DND-41 (cell line): ENCODE results near the gene PGBD4.

Source experiments
- ATAC-seq: fragments of 200-7000 bp; cut with Tn5 transposase; 3 replicates; pipeline ENCODE4 v1.9.1; 2021; ENCODE audit warnings: low read depth; ENCODE audit not compliant: insufficient read depth
- DNase-seq: peaks from one replicate; pipeline ENCODE4 v3.0.0-alpha.2; 2020
- H2AFZ ChIP-seq: 2 replicates; pipeline ENCODE4 v1.6.0; 2012; ENCODE audit warnings: low read depth, low read length
- H3K27ac ChIP-seq: 2 replicates; pipeline ENCODE4 v1.5.1; 2012; ENCODE audit warnings: low read length, inconsistent platforms
- H3K27me3 ChIP-seq: fragments of 200-600 bp; sonication (generic); 2 replicates; pipeline ENCODE4 v1.6.0; 2012; ENCODE audit warnings: low read length, mild to moderate bottlenecking, inconsistent platforms; ENCODE audit not compliant: insufficient read depth, poor library complexity
- H3K36me3 ChIP-seq: 2 replicates; pipeline ENCODE4 v1.5.1; 2012; ENCODE audit warnings: low read length, inconsistent platforms; ENCODE audit not compliant: insufficient read depth
- H3K4me1 ChIP-seq: 2 replicates; pipeline ENCODE4 v1.5.1; 2012; ENCODE audit warnings: mild to moderate bottlenecking, low read length; ENCODE audit not compliant: insufficient read depth
- H3K4me2 ChIP-seq: 2 replicates; pipeline ENCODE4 v1.6.0; 2012; ENCODE audit warnings: mild to moderate bottlenecking, moderate library complexity, low read length, inconsistent platforms; ENCODE audit not compliant: insufficient read depth
- H3K4me3 ChIP-seq, 2 experiments: fragments of 200-600 bp in 1 of 2; shearing (Covaris generic) in 1 of 2; 2 replicates each; pipeline ENCODE4 v1.5.1; 2012 to 2016; ENCODE audit warnings: inconsistent platforms in 2 of 2, low read length in 2 of 2, mild to moderate bottlenecking in 2 of 2, low read depth in 1 of 2, moderate library complexity in 1 of 2
- H3K79me2 ChIP-seq: 2 replicates; pipeline ENCODE4 v1.6.0; 2012; ENCODE audit warnings: low read length, inconsistent platforms; ENCODE audit not compliant: insufficient read depth
- H3K9ac ChIP-seq: 2 replicates; pipeline ENCODE4 v1.6.0; 2012; ENCODE audit warnings: low read depth, mild to moderate bottlenecking, inconsistent platforms, low read length, moderate library complexity
- H3K9me3 ChIP-seq: 2 replicates; pipeline ENCODE4 v1.5.1; 2012; ENCODE audit warnings: low read length, moderate library complexity, mild to moderate bottlenecking, inconsistent platforms; ENCODE audit not compliant: insufficient read depth, severe bottlenecking
- H4K20me1 ChIP-seq: 2 replicates; pipeline ENCODE4 v1.6.0; 2012; ENCODE audit warnings: low read length; ENCODE audit not compliant: insufficient read depth
- EZH2 ChIP-seq: IDR thresholded peaks from 3 replicates; pipeline ENCODE4 v1.6.1; 2012; ENCODE audit warnings: borderline replicate concordance, low read depth, mild to moderate bottlenecking, moderate library complexity, low read length, inconsistent platforms; ENCODE audit not compliant: severe bottlenecking
- TF ChIP-seq, protein P1 (sequence below): IDR thresholded peaks from 2 replicates; pipeline ENCODE4 v1.5.1; 2012; ENCODE audit warnings: borderline replicate concordance, low read length, moderate library complexity, mild to moderate bottlenecking; ENCODE audit not compliant: poor library complexity, severe bottlenecking; ENCODE audit errors: extremely low read depth

Gene PGBD4

DNA sequence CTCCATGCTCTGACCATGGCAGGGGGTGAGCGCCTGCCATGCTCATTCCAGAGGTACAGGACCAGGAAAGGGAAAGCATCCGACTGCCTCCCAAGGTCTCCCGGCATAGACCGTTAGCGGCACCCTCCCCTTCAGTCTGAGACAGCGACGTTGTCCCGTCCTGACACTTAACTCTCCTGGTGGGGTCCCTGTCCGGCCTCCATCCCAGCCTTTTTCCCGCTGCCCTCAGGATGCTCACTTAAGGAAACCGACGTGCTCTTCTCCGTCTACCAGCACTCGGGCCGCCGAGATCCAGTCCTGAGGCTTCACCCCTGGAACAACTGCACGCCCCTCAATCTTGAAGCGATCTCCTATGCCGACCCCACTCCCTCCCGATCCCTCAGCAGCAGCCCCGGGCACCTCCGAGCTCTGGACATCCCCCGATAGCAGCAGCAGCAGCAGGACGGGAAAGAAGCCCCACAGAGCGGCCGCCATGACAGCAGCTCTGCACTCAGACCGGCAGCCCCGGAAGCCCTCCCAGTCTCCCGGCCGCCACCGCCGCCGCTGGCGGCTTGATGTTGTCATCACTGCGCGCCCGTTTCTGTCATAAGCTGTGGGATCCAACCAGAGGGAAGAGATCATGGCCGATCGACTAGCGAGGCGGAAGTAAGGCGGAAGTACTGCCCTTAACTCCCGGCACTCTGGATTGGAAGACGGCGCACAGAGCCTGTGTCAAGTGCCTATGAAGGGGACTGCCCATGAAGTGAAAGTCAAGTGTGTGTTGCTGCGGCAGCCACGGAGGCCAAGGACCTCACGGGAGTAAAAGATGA is at the start of gene PGBD4, which contains the start of gene EMC7:
Gene PGBD4 (plus strand): TSS at position 718 of the 809 bp plus-strand sequence. CDS start 449 bp downstream, outside the sequence.
Gene EMC7 (minus strand): TSS at position 497 of the 809 bp plus-strand sequence. CDS start 23 bp downstream, at position 474.
- peak; percentile 99 for ATAC-seq
- DNase-seq, result peak; percentile 97
- Histone ChIP-seq H3K9me3 (no peaks in the 10 kb centered on the region), H3K4me2 (peak within 1 kb of the TSS; percentile 76), H3K9ac (peak within 1 kb of the TSS; percentile 92), H4K20me1 (peaks cover 4% of the 10 kb centered on the region; the same call in 1 of the 2 replicates), H3K4me1 (peaks cover 28% of the 10 kb centered on the region), H3K4me3 (peak within 1 kb of the TSS; percentile 72 to 87), H3K27ac (peak within 1 kb of the TSS; percentile 92), H3K36me3 (peaks cover 5% of the 10 kb centered on the region; the same call in 1 of the 2 replicates), H3K79me2 (peaks cover 59% of the 10 kb centered on the region), H2AFZ (peak within 1 kb of the TSS; percentile 99), H3K27me3 (no peaks in the 10 kb centered on the region)
- TF ChIP-seq, protein P1, sequence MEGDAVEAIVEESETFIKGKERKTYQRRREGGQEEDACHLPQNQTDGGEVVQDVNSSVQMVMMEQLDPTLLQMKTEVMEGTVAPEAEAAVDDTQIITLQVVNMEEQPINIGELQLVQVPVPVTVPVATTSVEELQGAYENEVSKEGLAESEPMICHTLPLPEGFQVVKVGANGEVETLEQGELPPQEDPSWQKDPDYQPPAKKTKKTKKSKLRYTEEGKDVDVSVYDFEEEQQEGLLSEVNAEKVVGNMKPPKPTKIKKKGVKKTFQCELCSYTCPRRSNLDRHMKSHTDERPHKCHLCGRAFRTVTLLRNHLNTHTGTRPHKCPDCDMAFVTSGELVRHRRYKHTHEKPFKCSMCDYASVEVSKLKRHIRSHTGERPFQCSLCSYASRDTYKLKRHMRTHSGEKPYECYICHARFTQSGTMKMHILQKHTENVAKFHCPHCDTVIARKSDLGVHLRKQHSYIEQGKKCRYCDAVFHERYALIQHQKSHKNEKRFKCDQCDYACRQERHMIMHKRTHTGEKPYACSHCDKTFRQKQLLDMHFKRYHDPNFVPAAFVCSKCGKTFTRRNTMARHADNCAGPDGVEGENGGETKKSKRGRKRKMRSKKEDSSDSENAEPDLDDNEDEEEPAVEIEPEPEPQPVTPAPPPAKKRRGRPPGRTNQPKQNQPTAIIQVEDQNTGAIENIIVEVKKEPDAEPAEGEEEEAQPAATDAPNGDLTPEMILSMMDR, result no peak
- TF ChIP-seq EZH2, result no peak

DNA sequence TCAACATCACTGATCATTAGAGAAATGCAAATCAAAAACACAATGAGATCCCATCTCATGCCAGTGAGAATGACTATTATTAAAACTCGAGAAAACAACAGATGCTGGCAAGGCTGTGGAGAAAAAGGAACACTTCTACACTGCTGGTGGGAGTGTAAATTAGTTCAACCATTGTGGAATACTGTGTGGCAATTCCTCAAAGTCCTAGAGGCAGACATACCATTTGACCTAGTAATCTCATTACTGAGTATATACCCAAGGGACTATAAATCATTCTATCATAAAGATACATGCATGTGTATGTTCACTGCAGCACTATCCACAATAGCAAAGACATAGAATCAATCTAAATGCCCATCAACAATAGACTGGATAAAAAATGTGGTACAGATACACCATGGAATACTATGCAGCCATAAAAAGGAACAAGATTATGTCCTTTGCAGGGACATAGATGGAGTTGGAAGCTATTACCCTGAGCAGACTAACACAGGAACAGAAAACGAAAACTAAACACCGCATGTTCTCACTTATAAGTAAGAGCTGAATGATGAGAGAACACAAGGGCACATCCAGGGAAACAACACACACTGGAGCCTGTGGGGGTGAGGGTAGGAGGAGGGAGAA is 47.7 kb upstream of the PGBD4 start:
- no peaks in the 10 kb centered on the region for H3K9me3 ChIP-seq
- no peaks in the 10 kb centered on the region for H3K79me2 ChIP-seq
- H3K36me3 ChIP-seq, result no peaks in the 10 kb centered on the region
- no peak overlapping the region for H3K9ac ChIP-seq
- DNase-seq (no peak), ATAC-seq (no peak)
- H3K27ac ChIP-seq, result no peak overlapping the region
- H2AFZ ChIP-seq, result no peak overlapping the region
- no peak overlapping the region for H3K4me3 ChIP-seq
- H3K4me2 ChIP-seq, result no peak overlapping the region
- H3K4me1 ChIP-seq, result no peaks in the 10 kb centered on the region
- no peaks in the 10 kb centered on the region for H4K20me1 ChIP-seq
- TF ChIP-seq EZH2, result no peak
- TF ChIP-seq, protein P1, result no peak
- H3K27me3 ChIP-seq, result no peaks in the 10 kb centered on the region

DNA sequence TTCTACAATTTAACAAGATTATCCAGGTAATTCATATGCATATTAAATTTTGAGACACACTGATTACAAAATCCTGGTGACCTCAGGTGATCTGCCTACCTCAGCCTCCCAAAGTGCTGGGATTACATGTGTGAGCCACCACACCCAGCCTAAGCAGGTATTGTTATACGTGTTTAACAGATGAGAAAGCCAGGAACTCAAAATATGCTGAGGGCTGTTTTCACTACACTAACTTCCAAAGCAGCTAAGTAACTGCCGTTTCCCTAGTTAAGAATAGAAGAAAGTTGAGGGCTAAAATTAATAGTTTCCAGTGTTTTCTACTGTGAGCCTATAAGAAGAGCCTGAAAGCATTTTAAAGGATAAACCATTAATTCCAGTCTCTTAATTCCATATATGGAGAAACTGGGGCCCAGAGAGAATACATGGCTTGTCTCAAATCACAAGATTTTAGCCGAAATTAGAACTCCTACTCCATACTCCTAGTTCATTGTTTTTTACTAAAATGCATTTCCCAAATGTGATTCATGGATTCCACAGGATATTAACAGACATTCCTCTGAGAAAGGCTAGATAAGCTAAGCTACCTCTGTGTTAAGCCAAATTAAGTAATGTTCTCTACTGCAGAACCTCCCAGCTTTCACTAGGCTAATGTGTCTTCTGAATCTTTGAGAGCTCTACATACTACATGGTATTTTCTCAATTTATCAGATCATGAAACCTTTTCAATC is 45.9 kb upstream of the PGBD4 start:
- no peak overlapping the region; the same call in 1 of the 2 replicates for H2AFZ ChIP-seq
- H3K36me3 ChIP-seq, result no peaks in the 10 kb centered on the region
- no peak overlapping the region for H3K9ac ChIP-seq
- H3K4me3 ChIP-seq, result no peak overlapping the region
- no peak overlapping the region for H3K27ac ChIP-seq
- no peak for ATAC-seq
- no peaks in the 10 kb centered on the region for H3K27me3 ChIP-seq
- TF ChIP-seq, protein P1, result no peak
- no peak for TF ChIP-seq EZH2
- no peaks in the 10 kb centered on the region for H3K79me2 ChIP-seq
- no peaks in the 10 kb centered on the region for H4K20me1 ChIP-seq
- no peaks in the 10 kb centered on the region for H3K9me3 ChIP-seq
- H3K4me2 ChIP-seq, result no peak overlapping the region
- DNase-seq, result no peak
- no peaks in the 10 kb centered on the region for H3K4me1 ChIP-seq
